ENCODE data around the gene SNX17.
"Not testable (repeated sequence)": the region's sequence is repeated elsewhere in the genome, so short reads cannot be mapped to it uniquely, and the experiment has no call there.

SNX17 gene

DNA sequence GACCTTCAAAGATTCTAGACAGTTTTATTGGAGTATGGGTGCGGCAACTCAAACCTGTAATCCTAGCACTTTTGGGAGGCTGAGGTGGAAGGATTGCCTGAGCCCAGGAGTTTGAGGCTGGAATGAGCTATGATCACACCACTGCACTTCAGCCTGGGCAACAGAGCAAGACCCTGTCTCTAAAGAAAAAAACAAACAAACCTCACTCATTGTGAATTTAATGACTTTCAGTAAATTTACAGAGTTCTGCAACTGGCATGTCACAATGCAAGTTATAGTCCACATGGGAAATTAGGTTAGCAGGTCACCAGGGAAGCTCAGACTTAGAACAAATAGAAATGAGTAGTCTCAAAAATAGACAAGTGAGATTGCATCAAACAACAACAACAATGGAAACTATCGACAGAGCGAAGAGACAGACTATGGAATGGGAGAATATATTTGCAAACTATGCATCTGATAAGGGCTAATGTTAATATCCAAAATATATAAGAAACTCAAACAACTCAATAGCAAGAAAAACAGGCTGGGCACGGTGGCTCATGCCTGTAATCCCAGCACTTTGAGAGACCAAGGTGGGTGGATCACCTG is 51.3 kb downstream of the SNX17 start:
- POLR2A ChIA-PET (ENCODE audit: low non-redundant PET), result no interaction called here
- DNase-seq (ENCODE audit: low spot score), result no peak
- TF ChIP-seq, protein P1, sequence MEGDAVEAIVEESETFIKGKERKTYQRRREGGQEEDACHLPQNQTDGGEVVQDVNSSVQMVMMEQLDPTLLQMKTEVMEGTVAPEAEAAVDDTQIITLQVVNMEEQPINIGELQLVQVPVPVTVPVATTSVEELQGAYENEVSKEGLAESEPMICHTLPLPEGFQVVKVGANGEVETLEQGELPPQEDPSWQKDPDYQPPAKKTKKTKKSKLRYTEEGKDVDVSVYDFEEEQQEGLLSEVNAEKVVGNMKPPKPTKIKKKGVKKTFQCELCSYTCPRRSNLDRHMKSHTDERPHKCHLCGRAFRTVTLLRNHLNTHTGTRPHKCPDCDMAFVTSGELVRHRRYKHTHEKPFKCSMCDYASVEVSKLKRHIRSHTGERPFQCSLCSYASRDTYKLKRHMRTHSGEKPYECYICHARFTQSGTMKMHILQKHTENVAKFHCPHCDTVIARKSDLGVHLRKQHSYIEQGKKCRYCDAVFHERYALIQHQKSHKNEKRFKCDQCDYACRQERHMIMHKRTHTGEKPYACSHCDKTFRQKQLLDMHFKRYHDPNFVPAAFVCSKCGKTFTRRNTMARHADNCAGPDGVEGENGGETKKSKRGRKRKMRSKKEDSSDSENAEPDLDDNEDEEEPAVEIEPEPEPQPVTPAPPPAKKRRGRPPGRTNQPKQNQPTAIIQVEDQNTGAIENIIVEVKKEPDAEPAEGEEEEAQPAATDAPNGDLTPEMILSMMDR (conservative IDR thresholded peaks at IDR 0.05; ENCODE audit: low read depth), result no peak
- H3K27ac ChIP-seq, result no peak overlapping the region
- CTCF ChIA-PET, result interaction anchor here (0.7 kb wide), 1 partner anchor 189 kb away, joined by 3 read pairs; no protein-coding TSS in a partner anchor

DNA sequence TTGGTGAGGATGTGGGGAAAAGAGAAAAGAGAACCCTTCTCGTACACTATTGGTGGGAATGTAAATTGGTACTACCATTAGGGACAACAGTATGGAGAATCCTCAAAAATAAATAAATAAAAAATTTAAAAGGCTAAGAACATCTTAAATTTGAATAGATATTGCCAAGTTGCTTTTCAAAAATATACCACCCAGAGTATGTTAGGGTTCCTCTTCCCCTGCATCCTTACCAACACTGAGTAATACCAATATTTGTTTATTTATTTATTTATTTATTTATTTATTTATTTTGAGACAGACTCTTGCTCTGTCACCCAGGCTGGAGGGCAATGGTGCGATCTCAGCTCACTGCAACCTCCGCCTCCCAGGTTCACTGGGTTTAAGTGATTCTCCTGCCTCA is 52.5 kb downstream of the SNX17 start:
- POLR2A ChIA-PET (ENCODE audit: low non-redundant PET), result no interaction called here
- no peak overlapping the region for H3K27ac ChIP-seq
- no peak for DNase-seq (ENCODE audit: low spot score)
- CTCF ChIA-PET, result no interaction called here
- TF ChIP-seq, protein P1 (conservative IDR thresholded peaks at IDR 0.05; ENCODE audit: low read depth), result no peak

DNA sequence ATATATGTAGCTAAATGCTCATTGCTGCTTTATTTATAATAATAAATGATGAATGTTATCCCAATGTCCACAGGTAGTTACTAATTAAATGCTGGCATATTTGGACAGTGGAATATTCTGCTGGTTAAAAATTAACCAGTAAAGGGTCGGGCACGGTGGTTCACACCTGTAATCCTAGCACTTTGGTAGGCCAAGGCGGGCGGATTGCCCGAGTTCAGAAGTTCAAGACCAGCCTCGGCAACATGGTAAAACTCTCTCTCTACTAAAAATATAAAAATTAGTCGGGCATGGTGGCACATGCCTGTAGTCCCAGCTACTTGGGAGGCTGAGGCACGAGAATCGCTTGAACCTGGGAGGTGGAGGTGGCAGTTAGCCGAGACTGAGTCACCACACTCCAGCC is 54.6 kb downstream of the SNX17 start:
- POLR2A ChIA-PET (ENCODE audit: low non-redundant PET), result interaction anchor here (1.2 kb wide), 1 partner anchor 15 kb away, joined by 7 read pairs; no protein-coding TSS in a partner anchor

More for the DNA sequence above, 54.6 kb downstream of the SNX17 start:
- H3K27ac ChIP-seq; DNase-seq (ENCODE audit: low spot score); CTCF ChIA-PET: not testable (repeated sequence)

All from RWPE1 (cell line).